Measurements from ENCODE around the gene TK2. TPM values are rescaled to one million over a fixed set of nuclear protein-coding genes. Genes with fewer than 3 reads are reported as not detected.

The TK2 gene
- total and polyA plus RNA-seq, 2 experiments from 2014 or later = 1.8 to 4.2 TPM

DNA sequence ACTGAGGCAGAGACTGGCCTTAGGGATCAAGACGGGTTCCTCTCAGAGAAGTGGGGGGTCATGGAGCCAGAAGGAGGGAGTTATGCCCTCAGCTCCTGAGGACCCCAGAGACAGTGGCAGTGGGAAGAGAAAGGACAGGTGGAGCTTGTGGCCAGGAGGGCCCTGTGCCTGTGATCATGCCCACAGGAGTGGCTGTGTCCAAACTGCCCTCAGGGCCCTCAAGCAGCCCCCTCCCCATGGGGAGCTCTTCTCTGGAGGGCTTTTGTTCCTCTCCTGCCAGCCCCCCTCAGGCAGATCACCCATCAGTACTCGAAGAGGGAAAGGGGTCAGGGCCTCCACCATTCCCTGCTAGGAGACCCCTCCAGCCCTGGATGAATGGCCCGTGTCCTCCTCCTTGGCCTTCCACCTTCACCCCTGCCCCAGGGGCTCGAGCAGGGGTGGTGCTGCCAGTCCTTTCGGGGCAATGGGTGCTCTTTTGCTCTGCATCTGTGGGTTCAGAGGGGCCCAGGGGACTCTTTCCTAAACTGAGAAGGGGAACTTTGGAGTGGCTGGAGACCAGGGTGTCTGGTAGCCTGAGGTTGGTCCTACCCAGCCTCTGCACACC lies 70.2 kb downstream of the TK2 start (continued):
- TF ChIP-seq, protein P1, sequence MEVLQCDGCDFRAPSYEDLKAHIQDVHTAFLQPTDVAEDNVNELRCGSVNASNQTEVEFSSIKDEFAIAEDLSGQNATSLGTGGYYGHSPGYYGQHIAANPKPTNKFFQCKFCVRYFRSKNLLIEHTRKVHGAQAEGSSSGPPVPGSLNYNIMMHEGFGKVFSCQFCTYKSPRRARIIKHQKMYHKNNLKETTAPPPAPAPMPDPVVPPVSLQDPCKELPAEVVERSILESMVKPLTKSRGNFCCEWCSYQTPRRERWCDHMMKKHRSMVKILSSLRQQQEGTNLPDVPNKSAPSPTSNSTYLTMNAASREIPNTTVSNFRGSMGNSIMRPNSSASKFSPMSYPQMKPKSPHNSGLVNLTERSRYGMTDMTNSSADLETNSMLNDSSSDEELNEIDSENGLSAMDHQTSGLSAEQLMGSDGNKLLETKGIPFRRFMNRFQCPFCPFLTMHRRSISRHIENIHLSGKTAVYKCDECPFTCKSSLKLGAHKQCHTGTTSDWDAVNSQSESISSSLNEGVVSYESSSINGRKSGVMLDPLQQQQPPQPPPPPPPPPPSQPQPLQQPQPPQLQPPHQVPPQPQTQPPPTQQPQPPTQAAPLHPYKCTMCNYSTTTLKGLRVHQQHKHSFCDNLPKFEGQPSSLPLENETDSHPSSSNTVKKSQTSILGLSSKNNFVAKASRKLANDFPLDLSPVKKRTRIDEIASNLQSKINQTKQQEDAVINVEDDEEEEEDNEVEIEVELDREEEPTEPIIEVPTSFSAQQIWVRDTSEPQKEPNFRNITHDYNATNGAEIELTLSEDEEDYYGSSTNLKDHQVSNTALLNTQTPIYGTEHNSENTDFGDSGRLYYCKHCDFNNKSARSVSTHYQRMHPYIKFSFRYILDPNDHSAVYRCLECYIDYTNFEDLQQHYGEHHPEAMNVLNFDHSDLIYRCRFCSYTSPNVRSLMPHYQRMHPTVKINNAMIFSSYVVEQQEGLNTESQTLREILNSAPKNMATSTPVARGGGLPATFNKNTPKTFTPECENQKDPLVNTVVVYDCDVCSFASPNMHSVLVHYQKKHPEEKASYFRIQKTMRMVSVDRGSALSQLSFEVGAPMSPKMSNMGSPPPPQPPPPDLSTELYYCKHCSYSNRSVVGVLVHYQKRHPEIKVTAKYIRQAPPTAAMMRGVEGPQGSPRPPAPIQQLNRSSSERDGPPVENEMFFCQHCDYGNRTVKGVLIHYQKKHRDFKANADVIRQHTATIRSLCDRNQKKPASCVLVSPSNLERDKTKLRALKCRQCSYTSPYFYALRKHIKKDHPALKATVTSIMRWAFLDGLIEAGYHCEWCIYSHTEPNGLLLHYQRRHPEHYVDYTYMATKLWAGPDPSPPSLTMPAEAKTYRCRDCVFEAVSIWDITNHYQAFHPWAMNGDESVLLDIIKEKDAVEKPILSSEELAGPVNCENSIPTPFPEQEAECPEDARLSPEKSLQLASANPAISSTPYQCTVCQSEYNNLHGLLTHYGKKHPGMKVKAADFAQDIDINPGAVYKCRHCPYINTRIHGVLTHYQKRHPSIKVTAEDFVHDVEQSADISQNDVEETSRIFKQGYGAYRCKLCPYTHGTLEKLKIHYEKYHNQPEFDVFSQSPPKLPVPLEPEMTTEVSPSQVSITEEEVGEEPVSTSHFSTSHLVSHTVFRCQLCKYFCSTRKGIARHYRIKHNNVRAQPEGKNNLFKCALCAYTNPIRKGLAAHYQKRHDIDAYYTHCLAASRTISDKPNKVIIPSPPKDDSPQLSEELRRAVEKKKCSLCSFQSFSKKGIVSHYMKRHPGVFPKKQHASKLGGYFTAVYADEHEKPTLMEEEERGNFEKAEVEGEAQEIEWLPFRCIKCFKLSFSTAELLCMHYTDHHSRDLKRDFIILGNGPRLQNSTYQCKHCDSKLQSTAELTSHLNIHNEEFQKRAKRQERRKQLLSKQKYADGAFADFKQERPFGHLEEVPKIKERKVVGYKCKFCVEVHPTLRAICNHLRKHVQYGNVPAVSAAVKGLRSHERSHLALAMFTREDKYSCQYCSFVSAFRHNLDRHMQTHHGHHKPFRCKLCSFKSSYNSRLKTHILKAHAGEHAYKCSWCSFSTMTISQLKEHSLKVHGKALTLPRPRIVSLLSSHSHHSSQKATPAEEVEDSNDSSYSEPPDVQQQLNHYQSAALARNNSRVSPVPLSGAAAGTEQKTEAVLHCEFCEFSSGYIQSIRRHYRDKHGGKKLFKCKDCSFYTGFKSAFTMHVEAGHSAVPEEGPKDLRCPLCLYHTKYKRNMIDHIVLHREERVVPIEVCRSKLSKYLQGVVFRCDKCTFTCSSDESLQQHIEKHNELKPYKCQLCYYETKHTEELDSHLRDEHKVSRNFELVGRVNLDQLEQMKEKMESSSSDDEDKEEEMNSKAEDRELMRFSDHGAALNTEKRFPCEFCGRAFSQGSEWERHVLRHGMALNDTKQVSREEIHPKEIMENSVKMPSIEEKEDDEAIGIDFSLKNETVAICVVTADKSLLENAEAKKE (CRISPR knock-in tag; IDR thresholded peaks at IDR 0.05) = no peak
- TF ChIP-seq CREB1 (CRISPR knock-in tag; IDR thresholded peaks at IDR 0.05; ENCODE audit: low read depth) (no peak), EZH2phosphoT487 (IDR thresholded peaks at IDR 0.05; ENCODE audit: unreplicated experiment) (no peak), POLR2AphosphoS5 (IDR thresholded peaks at IDR 0.05; ENCODE audit: low read depth) (no peak), STAT1 (IDR thresholded peaks at IDR 0.05; ENCODE audit: unreplicated experiment) (no peak), EZH2 (IDR thresholded peaks at IDR 0.05; ENCODE audit: low read depth, unreplicated experiment) (no peak)
- TF ChIP-seq, protein P2, sequence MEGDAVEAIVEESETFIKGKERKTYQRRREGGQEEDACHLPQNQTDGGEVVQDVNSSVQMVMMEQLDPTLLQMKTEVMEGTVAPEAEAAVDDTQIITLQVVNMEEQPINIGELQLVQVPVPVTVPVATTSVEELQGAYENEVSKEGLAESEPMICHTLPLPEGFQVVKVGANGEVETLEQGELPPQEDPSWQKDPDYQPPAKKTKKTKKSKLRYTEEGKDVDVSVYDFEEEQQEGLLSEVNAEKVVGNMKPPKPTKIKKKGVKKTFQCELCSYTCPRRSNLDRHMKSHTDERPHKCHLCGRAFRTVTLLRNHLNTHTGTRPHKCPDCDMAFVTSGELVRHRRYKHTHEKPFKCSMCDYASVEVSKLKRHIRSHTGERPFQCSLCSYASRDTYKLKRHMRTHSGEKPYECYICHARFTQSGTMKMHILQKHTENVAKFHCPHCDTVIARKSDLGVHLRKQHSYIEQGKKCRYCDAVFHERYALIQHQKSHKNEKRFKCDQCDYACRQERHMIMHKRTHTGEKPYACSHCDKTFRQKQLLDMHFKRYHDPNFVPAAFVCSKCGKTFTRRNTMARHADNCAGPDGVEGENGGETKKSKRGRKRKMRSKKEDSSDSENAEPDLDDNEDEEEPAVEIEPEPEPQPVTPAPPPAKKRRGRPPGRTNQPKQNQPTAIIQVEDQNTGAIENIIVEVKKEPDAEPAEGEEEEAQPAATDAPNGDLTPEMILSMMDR (conservative IDR thresholded peaks at IDR 0.05; ENCODE audit: low read depth in 2 of 2) = no peak
- TF ChIP-seq, protein P3, sequence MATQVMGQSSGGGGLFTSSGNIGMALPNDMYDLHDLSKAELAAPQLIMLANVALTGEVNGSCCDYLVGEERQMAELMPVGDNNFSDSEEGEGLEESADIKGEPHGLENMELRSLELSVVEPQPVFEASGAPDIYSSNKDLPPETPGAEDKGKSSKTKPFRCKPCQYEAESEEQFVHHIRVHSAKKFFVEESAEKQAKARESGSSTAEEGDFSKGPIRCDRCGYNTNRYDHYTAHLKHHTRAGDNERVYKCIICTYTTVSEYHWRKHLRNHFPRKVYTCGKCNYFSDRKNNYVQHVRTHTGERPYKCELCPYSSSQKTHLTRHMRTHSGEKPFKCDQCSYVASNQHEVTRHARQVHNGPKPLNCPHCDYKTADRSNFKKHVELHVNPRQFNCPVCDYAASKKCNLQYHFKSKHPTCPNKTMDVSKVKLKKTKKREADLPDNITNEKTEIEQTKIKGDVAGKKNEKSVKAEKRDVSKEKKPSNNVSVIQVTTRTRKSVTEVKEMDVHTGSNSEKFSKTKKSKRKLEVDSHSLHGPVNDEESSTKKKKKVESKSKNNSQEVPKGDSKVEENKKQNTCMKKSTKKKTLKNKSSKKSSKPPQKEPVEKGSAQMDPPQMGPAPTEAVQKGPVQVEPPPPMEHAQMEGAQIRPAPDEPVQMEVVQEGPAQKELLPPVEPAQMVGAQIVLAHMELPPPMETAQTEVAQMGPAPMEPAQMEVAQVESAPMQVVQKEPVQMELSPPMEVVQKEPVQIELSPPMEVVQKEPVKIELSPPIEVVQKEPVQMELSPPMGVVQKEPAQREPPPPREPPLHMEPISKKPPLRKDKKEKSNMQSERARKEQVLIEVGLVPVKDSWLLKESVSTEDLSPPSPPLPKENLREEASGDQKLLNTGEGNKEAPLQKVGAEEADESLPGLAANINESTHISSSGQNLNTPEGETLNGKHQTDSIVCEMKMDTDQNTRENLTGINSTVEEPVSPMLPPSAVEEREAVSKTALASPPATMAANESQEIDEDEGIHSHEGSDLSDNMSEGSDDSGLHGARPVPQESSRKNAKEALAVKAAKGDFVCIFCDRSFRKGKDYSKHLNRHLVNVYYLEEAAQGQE (IDR thresholded peaks at IDR 0.05; ENCODE audit: unreplicated experiment) = no peak

Data from GM23338 (cell line).